ENCODE measurements around the gene MMGT1. TPM values are rescaled to one million over a fixed set of nuclear protein-coding genes. Genes with fewer than 3 reads are reported as not detected.

The MMGT1 gene
- total RNA-seq, 2 donors from 2014 or later: 17.5 to 19.2 TPM

DNA sequence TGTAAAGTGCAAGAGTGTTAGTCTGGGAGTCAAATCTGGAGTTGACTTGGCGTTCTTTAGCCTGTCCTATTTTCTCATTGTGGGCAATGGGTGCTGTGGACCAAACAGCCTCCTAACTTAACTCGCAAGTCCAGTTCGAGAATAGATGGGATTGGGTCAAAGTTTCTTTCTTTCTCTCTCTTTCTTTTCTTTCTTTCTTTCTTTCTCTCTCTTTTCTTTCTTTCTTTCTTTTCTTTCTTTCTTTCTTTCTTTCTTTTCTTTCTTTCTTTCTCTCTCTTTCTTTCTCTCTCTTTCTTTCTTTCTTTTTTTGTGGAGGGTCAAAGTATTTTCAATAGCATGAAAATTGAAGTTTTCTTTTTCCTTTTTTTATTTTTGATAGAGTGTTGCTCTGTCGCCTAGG is 14.5 kb upstream of the MMGT1 start:
- Mint-ChIP-seq H3K27ac (no peak overlapping the region), H3K27me3 (ENCODE audit: insufficient read depth) (no peaks in the 10 kb centered on the region), H3K36me3 (ENCODE audit: low read depth) (peaks cover 8% of the 10 kb centered on the region), H3K9me3 (peaks cover 49% of the 10 kb centered on the region), H3K4me1 (no peaks in the 10 kb centered on the region), H3K4me3 (no peak overlapping the region)
- TF ChIP-seq, protein P1, sequence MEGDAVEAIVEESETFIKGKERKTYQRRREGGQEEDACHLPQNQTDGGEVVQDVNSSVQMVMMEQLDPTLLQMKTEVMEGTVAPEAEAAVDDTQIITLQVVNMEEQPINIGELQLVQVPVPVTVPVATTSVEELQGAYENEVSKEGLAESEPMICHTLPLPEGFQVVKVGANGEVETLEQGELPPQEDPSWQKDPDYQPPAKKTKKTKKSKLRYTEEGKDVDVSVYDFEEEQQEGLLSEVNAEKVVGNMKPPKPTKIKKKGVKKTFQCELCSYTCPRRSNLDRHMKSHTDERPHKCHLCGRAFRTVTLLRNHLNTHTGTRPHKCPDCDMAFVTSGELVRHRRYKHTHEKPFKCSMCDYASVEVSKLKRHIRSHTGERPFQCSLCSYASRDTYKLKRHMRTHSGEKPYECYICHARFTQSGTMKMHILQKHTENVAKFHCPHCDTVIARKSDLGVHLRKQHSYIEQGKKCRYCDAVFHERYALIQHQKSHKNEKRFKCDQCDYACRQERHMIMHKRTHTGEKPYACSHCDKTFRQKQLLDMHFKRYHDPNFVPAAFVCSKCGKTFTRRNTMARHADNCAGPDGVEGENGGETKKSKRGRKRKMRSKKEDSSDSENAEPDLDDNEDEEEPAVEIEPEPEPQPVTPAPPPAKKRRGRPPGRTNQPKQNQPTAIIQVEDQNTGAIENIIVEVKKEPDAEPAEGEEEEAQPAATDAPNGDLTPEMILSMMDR (conservative IDR thresholded peaks at IDR 0.05): no peak
- Histone ChIP-seq H3K36me3 (ENCODE audit: control insufficient read depth, insufficient read depth, low read length) (no peaks in the 10 kb centered on the region), H3K4me3 (ENCODE audit: low read length) (no peak overlapping the region), H3K27ac (ENCODE audit: low read depth, low read length) (no peak overlapping the region), H3K9me3 (ENCODE audit: control insufficient read depth, low read length) (no peaks in the 10 kb centered on the region), H3K4me1 (ENCODE audit: control insufficient read depth, insufficient read depth, low read length) (no peaks in the 10 kb centered on the region), H3K27me3 (ENCODE audit: control insufficient read depth, insufficient read depth, low read length, poor library complexity, severe bottlenecking) (no peaks in the 10 kb centered on the region), H3K9ac (ENCODE audit: extremely low read depth, low read length, poor library complexity, severe bottlenecking) (no peak overlapping the region)
- WGBS, 2 experiments (ENCODE audit: insufficient coverage in 1 of 2, insufficient read length in 1 of 2): 100% methylated on average over 1 of the region's 4 CpGs; no CpG with 5 or more reads in 1 of the 2 experiments
- no peak for DNase-seq

DNA sequence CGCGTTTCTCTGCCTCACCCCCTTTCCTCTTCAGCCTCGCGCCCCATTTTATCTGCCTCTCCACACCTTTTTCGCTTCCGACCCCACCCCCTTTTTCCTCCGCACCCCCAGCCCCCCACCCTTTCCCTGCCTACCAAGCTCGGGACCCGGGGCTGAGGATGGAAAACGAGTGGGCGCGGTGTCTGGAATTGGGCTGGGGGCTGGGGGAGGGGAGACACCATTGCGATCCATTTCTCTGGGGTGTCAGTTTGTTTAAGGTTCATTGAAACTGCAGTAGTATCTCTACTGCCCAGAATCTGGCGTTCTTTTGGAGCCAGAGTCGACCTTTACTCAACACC is 12.2 kb upstream of the MMGT1 start:
- Mint-ChIP-seq H3K9me3 (peaks cover 51% of the 10 kb centered on the region), H3K4me1 (no peaks in the 10 kb centered on the region), H3K4me3 (peak overlapping the region; percentile 82), H3K27me3 (ENCODE audit: insufficient read depth) (no peaks in the 10 kb centered on the region), H3K36me3 (ENCODE audit: low read depth) (peaks cover 5% of the 10 kb centered on the region), H3K27ac (no peak overlapping the region)
- Histone ChIP-seq H3K27me3 (ENCODE audit: control insufficient read depth, insufficient read depth, low read length, poor library complexity, severe bottlenecking) (no peaks in the 10 kb centered on the region), H3K4me1 (ENCODE audit: control insufficient read depth, insufficient read depth, low read length) (no peaks in the 10 kb centered on the region), H3K9ac (ENCODE audit: extremely low read depth, low read length, poor library complexity, severe bottlenecking) (peak overlapping the region; percentile 41), H3K36me3 (ENCODE audit: control insufficient read depth, insufficient read depth, low read length) (no peaks in the 10 kb centered on the region), H3K4me3 (ENCODE audit: low read length) (peak overlapping the region; percentile 85), H3K27ac (ENCODE audit: low read depth, low read length) (no peak overlapping the region), H3K9me3 (ENCODE audit: control insufficient read depth, low read length) (no peaks in the 10 kb centered on the region)
- 0% methylated on average over 1 to 14 of the region's 15 CpGs for WGBS, 2 experiments (ENCODE audit: insufficient coverage in 1 of 2, insufficient read length in 1 of 2)
- TF ChIP-seq, protein P1 (conservative IDR thresholded peaks at IDR 0.05): no peak
- DNase-seq: no peak

DNA sequence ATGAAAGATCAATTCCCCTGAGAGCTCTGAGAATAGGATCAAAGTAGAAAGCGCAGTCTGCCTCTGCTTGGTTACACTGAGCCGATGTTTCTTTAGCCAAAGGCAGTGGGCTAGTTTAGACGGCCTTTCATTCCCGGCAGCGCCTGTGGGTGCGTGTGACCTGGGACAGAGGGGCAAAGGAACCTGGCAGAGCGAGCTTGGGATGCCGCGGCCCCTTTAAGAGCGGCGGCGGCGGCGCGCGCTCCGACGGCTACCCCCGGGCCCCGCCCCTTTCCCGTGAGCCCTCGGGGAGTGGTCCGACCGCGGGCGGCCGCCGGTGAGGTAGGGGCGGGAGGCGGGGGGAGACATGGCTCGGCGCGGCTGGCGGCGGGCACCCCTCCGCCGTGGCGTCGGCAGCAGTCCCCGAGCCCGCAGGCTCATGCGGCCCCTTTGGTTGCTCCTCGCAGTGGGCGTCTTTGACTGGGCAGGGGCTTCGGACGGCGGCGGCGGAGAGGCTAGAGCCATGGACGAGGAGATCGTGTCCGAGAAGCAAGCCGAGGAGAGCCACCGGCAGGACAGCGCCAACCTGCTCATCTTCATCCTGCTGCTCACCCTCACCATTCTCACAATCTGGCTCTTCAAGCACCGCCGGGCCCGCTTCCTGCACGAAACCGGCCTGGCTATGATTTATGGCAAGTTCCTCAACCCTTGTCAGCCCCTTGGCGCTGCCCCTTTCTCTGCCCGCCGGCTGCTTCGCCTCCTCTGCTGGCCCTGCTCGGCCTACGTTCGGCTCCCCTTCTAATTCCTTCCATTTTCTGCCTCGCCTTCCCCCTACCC is 11.6 kb upstream of the MMGT1 start, which contains the start of gene SLC9A6:
Gene SLC9A6, plus strand, starts transcription at position 279 of the 816 bp plus-strand sequence. Its CDS starts 224 bp downstream, at position 503.
- TF ChIP-seq, protein P1 (conservative IDR thresholded peaks at IDR 0.05): no peak
- Mint-ChIP-seq H3K27me3 (ENCODE audit: insufficient read depth) (no peaks in the 10 kb centered on the region), H3K9me3 (peaks cover 54% of the 10 kb centered on the region), H3K36me3 (ENCODE audit: low read depth) (peaks cover 5% of the 10 kb centered on the region), H3K4me1 (no peaks in the 10 kb centered on the region), H3K4me3 (peak within 1 kb of the TSS; percentile 82), H3K27ac (peak within 1 kb of the TSS; percentile 71)
- H3K4me1 ChIP-seq (ENCODE audit: control insufficient read depth, insufficient read depth, low read length): no peaks in the 10 kb centered on the region
- 0 to 20% methylated on average over 1 to 62 of the region's 68 CpGs for WGBS, 2 experiments (ENCODE audit: insufficient coverage in 1 of 2, insufficient read length in 1 of 2)
- H3K9ac ChIP-seq (ENCODE audit: extremely low read depth, low read length, poor library complexity, severe bottlenecking): peak within 1 kb of the TSS; percentile 41
- DNase-seq: peak; percentile 83
- H3K9me3 ChIP-seq (ENCODE audit: control insufficient read depth, low read length): no peaks in the 10 kb centered on the region
- H3K4me3 ChIP-seq (ENCODE audit: low read length): peak within 1 kb of the TSS; percentile 85
- H3K27me3 ChIP-seq (ENCODE audit: control insufficient read depth, insufficient read depth, low read length, poor library complexity, severe bottlenecking): no peaks in the 10 kb centered on the region
- H3K36me3 ChIP-seq (ENCODE audit: control insufficient read depth, insufficient read depth, low read length): no peaks in the 10 kb centered on the region
- H3K27ac ChIP-seq (ENCODE audit: low read depth, low read length): no peak within 1 kb of the TSS
